Measurements from ENCODE around the gene ARHGAP45. TPM values are rescaled to one million over a fixed set of nuclear protein-coding genes. Genes with fewer than 3 reads are reported as not detected.
A peak's percentile ranks its signal among the peaks of the same experiment; 100 is the strongest.

The ARHGAP45 gene
- total and polyA plus RNA-seq, 2 of the 8 experiments (the other 6 are each of a cell fraction or from before 2014, with no cell fraction given) = 31.4 to 41.8 TPM

DNA sequence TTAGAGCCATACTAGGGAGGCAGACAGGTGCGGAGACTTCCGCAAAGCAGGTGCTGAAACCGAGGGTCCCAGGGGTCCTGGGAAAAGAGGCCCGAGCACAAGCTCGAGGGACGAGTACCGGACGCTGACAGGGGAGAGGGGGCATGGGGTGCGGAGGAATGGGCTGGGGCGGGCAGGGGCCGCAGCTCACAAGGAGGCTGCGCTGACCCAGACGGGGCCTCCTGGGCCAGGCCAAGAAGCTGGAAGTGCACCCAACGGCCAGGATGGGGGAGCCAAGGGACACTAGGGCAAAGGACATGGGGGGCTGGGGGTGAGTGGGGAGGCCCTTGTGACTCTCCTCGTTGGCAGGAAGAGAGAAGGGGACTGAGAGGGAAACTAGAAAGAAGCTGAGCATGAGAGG lies 26.4 kb downstream of the ARHGAP45 start:
- WGBS, 2 experiments (ENCODE audit: extremely low coverage in 1 of 2, insufficient coverage in 1 of 2, insufficient read length in 1 of 2, insufficient replicate concordance in 2 of 2, low coverage in 1 of 2, low lambda C conversion rate in 2 of 2, missing lambda C conversion rate in 1 of 2) = 91% methylated on average over 4 of the region's 15 CpGs; no CpG with 5 or more reads in 1 of the 2 experiments
- Histone ChIP-seq H3K79me2 (ENCODE audit: control insufficient read depth in 1 of 2, insufficient read depth in 2 of 2, low read length in 2 of 2) (peaks cover 8 to 19% of the 10 kb centered on the region in 2 experiments), H3K18ac (ENCODE audit: extremely low read depth, low read length) (no peak overlapping the region), H4K20me1 (replicated peaks in 1 of 2; ENCODE audit: control insufficient read depth in 1 of 2, insufficient read depth in 2 of 2, low read length in 2 of 2) (peaks cover 8 to 16% of the 10 kb centered on the region in 2 experiments), H3K9me3 (ENCODE audit: insufficient read depth in 2 of 2, low read depth in 1 of 2, low read length in 1 of 2) (no peaks in the 10 kb centered on the region), H2AFZ (ENCODE audit: low read length) (no peak overlapping the region), H3K79me1 (ENCODE audit: low read depth, low read length) (peaks cover 10% of the 10 kb centered on the region), H3K23me2 (ENCODE audit: low read depth, low read length) (peaks cover 5% of the 10 kb centered on the region), H2BK12ac (ENCODE audit: low read depth, low read length) (no peak overlapping the region), H3K4me1 (replicated peaks in 1 of 4; ENCODE audit: control insufficient read depth in 3 of 4, insufficient read depth in 4 of 4, low read length in 3 of 4) (peaks cover 0 to 8% (median 5%) of the 10 kb centered on the region in 4 experiments; a peak in 4 of 7 replicates), H3K23ac (ENCODE audit: insufficient read length) (no peak overlapping the region), H4K91ac (replicated peaks; ENCODE audit: insufficient read length, low read length) (no peak overlapping the region), H3K4me3 (ENCODE audit: extremely low read depth in 1 of 4, insufficient read depth in 2 of 4, low read depth in 3 of 4, low read length in 4 of 4) (peak overlapping the region in 1 of 4 experiments; percentile 93; a peak in 1 of 8 replicates), H2BK15ac (ENCODE audit: low read length) (no peak overlapping the region), H3K14ac (ENCODE audit: insufficient read length) (no peak overlapping the region), H3K27me3 (replicated peaks in 1 of 4; ENCODE audit: control insufficient read depth in 3 of 4, extremely low read depth in 1 of 4, insufficient read depth in 3 of 4, low read length in 3 of 4) (peaks cover 0 to 2% (median 0%) of the 10 kb centered on the region in 4 experiments; a peak in 1 of 7 replicates), H3K36me3 (ENCODE audit: control insufficient read depth in 2 of 4, insufficient read depth in 4 of 4, low read length in 3 of 4) (peaks cover 4 to 35% (median 16%) of the 10 kb centered on the region in 4 experiments; a peak in 7 of 8 replicates), H3K4me2 (ENCODE audit: insufficient read depth in 1 of 2, low read depth in 2 of 2, low read length in 2 of 2) (peak overlapping the region; percentile 60 to 98; a peak in 2 of 4 replicates), H3K9ac (replicated peaks in 1 of 4; ENCODE audit: extremely low read depth in 1 of 4, low read depth in 3 of 4, low read length in 3 of 4) (no peak overlapping the region), H4K5ac (ENCODE audit: insufficient read length, low read depth, low read length) (no peak overlapping the region), H2BK5ac (ENCODE audit: low read depth, low read length) (no peak overlapping the region), H3K4ac (replicated peaks; ENCODE audit: insufficient read length, low read depth, low read length) (no peak overlapping the region), H3K27ac (ENCODE audit: low read depth, low read length) (no peak overlapping the region), H3K56ac (replicated peaks; ENCODE audit: insufficient read length, low read depth, low read length) (no peak overlapping the region), H4K8ac (ENCODE audit: extremely low read depth, insufficient read depth, low read length) (peak overlapping the region; percentile 18; the same call in 1 of the 2 replicates), H2BK20ac (ENCODE audit: low read length) (no peak overlapping the region), H2AK5ac (ENCODE audit: low read depth, low read length) (no peak overlapping the region), H2BK120ac (replicated peaks; ENCODE audit: low read depth, low read length) (no peak overlapping the region)
- DNase-seq (ENCODE audit: low read depth in 1 of 2, low spot score in 2 of 2) (no peak), FAIRE-seq (no peak)
- POLR2A ChIA-PET (ENCODE audit: partially characterized antibody) = interaction anchor here (0.6 to 4.9 kb wide), 9 partner anchors 10 to 73 kb away, joined by 3 to 93 read pairs (median 5); partner anchors contain the start of genes CNN2 and GPX4
- CTCF ChIA-PET (ENCODE audit: partially characterized antibody) = interaction anchor here (1.0 to 2.0 kb wide), 7 partner anchors 8 to 46 kb away, joined by 3 to 7 read pairs (median 5); no protein-coding TSS in a partner anchor
- no peak for TF ChIP-seq FOSL1 (IDR thresholded peaks at IDR 0.05; ENCODE audit: insufficient read depth, low read depth, low read length)
- TF ChIP-seq TCF12 (IDR thresholded peaks at IDR 0.05; ENCODE audit: low read depth, low read length) = no peak
- TF ChIP-seq, protein P1, sequence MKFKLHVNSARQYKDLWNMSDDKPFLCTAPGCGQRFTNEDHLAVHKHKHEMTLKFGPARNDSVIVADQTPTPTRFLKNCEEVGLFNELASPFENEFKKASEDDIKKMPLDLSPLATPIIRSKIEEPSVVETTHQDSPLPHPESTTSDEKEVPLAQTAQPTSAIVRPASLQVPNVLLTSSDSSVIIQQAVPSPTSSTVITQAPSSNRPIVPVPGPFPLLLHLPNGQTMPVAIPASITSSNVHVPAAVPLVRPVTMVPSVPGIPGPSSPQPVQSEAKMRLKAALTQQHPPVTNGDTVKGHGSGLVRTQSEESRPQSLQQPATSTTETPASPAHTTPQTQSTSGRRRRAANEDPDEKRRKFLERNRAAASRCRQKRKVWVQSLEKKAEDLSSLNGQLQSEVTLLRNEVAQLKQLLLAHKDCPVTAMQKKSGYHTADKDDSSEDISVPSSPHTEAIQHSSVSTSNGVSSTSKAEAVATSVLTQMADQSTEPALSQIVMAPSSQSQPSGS (IDR thresholded peaks at IDR 0.05; ENCODE audit: low read length) = no peak
- TF ChIP-seq, protein P2, sequence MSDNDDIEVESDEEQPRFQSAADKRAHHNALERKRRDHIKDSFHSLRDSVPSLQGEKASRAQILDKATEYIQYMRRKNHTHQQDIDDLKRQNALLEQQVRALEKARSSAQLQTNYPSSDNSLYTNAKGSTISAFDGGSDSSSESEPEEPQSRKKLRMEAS (IDR thresholded peaks at IDR 0.05) = no peak
- no peak for TF ChIP-seq POU5F1 (IDR thresholded peaks at IDR 0.05; ENCODE audit: low read depth, low read length)
- TF ChIP-seq, protein P3, sequence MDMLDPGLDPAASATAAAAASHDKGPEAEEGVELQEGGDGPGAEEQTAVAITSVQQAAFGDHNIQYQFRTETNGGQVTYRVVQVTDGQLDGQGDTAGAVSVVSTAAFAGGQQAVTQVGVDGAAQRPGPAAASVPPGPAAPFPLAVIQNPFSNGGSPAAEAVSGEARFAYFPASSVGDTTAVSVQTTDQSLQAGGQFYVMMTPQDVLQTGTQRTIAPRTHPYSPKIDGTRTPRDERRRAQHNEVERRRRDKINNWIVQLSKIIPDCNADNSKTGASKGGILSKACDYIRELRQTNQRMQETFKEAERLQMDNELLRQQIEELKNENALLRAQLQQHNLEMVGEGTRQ (IDR thresholded peaks at IDR 0.05; ENCODE audit: low read length) = no peak
- no peak for TF ChIP-seq POLR2A (IDR thresholded peaks at IDR 0.05; ENCODE audit: control extremely low read depth in 1 of 2, low read depth in 2 of 2, low read length in 2 of 2)
- no peak for TF ChIP-seq TAF1 (IDR thresholded peaks at IDR 0.05; ENCODE audit: low read depth, low read length)
- no peak for TF ChIP-seq BACH1 (IDR thresholded peaks at IDR 0.05; ENCODE audit: low read length)
- no peak for TF ChIP-seq ZNF274 (IDR thresholded peaks at IDR 0.05; ENCODE audit: borderline replicate concordance, extremely low read depth, low read length)
- no peak for TF ChIP-seq EP300 (IDR thresholded peaks at IDR 0.05; ENCODE audit: borderline replicate concordance in 1 of 2, low read depth in 2 of 2, low read length in 2 of 2)
